GM21717 (cell line): Measurements from ENCODE around the gene TBKBP1.

ENCODE experiments used
- ATAC-seq: cut with Tn5 transposase; IDR thresholded peaks from one replicate; pipeline ENCODE4 v1.9.1; 2021; ENCODE audit warnings: mild to moderate bottlenecking, moderate library complexity; ENCODE audit not compliant: unreplicated experiment

Gene TBKBP1

DNA sequence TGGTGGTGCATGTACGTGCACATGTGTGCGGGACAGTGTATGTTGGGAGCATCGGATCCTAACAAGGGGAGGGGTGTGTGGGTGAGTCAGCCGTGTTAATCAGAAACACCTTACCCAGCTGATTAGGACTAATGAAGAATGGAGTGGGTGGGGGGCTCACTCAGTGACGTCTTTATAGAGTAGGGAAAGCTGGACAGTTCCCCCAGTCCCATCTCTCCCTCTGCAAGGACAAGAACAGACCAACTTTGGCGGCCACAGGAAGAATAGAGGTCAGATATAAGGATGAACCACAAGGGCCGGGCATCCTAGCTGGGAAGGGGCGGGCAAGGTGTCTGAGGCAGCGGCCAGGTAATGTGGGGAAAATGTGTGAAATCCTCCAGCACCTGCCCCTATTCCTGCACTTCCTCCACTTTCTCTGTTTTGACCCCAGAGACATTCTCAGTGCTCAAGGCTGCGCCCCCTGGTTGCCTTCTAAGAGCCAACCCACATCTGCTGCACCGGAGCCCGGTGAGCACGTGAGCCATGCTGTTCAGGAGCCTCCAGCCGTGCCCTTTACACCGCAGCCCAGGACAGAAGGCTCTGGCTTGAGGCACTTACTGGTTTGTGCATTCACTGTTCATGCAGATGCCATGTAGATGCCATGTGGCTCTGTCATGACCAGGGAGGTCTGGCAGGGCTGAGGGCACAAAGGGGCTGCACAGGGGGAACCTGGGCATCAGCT, 20.2 kb downstream of the TBKBP1 start:
- no peak for ATAC-seq

- ATAC-seq = no peak
Measured at GRCh38 chr17:47714773-47715396, 20.9 kb downstream of the TBKBP1 start.

- ATAC-seq = no peak
Measured at GRCh38 chr17:47715669-47716325, 21.8 kb downstream of the TBKBP1 start.

DNA sequence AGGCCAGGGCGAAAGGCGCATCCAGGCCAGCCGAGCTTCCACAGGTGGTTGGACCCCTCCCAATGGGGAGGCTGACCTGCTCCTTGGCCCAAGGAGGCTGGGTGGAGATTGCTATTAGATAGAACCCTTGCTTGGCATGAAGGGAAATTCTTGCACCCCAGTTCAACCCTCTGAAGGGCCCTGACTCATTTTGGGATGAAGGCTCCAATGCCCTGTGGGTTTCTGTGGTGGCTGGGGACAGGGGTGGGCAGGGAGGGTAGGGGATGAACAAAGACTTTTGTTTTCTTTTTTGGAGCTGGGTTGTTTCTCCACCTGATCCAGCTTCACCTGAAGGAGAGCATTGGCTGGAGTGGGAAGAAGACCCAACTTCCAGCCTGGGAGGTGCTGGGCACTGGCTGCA, 22.4 kb downstream of the TBKBP1 start:
- ATAC-seq = no peak

DNA sequence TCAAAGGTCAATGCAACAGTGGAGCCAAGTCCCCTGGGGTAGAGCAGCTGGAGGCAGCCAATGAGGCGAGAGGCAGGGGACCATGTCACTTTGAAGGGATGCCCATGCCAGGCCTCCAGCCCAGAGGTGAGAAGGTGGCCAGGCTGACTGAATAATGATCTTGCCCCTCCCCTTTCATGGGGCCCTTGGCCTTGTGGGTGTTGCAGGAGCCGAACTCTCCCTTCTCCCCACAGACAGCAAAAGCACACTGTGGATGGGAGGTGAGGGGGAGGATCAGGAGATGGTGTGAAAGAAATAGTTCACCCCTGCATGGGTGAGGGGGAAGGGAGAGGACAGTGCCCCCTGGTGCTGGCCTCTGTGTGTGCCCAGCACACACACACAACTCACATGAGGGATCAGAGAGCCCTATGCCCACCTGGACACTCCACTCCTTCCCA, 23.3 kb downstream of the TBKBP1 start:
- no peak for ATAC-seq

DNA sequence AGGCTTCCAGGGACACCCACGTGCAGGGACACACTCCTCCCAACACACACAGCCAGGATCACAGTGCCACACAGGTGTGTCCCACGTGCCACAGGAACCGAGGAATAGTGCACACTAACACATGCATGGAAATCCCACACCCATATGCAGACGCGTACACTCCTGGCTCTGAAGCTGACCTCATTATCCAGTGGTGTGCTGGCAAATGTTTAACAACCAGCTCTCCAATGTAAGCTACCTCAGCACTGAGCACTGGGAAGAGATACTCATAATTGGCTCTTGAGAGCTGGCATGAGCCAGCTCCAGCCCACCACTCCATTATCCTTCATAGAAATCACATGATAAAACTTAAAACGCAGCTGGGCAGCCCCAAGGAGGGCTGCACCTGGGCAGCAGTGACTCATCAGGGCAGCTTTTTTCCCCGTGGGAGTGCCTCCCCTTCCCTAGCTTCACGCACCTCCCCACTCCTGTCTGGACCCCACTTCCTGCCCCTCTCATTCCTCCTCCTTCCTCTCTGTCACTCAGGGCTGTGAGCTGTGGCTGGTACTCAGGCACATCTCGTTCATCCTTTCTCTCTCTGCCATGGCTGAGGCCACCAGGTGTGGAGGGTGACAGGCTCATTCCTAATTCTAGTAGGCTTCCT, 24.1 kb downstream of the TBKBP1 start:
- ATAC-seq = no peak

- no peak for ATAC-seq
Measured at GRCh38 chr17:47718634-47719405, 24.9 kb downstream of the TBKBP1 start.

GRCh38 chr17:47719411-47720152, 25.6 kb downstream of the TBKBP1 start:
- no peak for ATAC-seq

DNA sequence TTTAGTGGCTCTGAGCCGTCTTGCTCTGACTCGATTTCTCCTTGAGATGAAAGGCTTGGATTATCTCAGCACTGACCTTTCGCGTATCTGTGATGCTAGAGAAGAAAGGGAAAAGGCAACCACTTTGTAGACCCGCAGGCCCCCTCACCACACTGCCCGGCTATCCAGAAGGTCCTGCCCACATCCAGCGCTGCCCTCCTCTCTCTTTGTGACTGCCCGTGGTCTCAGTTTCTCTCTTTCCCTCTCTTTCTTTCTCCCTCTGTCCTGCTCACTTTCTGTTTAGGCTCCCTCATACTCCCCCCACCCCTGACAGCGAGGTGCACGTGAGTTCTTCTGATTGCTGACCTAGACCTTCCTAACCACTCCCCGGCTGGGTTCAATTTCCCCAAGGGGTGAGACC, 26.2 kb downstream of the TBKBP1 start:
- ATAC-seq = no peak

DNA sequence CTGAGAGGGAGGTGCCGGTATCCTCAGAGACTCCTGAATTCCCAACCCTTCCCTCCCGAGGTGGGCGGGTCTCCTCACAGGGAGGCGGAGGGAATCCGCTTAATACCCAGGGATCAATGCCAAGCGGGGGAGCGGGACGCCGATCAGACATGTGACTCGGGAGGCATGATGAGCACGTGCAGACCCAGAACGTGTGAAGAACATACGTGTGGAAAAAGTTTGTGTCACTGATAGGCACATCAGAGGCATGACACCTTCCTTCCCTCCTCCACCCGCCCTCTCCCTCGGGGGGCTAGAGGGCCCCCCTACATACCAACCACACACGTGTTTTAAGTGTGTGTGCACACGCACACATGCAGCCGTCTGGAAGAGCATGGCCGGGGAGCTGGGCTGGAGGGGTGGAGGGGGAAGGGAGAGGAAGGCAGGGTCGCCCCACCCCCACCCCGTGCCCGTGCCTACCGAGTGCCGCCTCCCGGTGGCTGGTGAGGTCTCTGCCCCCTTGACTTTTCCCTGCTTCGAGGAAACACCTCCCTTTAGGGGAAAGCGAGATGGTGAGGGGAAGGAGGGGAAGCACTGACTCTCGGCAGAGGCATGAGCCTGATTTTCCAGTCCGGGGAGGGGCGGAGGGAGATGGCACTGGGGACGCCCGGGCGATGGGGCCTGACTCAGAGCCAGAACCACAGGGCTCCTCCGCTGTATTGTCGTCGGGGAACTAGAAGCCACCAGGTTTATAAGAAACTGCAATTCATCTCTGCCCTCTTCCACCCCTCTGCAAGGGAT, 27.0 kb downstream of the TBKBP1 start:
- ATAC-seq = peak; percentile 37

DNA sequence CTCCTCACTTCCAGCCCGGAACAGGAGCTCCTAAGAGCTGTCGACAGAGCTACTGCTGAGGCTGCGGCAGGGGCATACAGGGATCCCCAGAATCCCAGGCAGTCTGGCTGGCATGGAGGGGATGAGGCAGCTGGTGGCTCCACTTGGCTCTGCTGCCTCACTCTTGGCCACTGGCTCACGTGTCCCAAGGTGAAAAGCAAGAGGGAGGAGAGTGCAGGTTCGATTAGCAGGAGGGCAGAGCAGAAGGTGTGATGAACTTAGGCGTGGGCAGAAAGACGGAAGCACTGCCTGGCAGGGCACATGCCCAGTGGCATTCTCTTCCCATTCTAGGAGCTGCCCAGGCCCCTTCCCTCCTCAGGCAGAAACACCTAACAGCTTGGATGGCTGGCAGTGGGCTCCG, 27.8 kb downstream of the TBKBP1 start:
- no peak for ATAC-seq

- no peak for ATAC-seq
Measured at GRCh38 chr17:47724705-47725104, 30.7 kb downstream of the TBKBP1 start.

DNA sequence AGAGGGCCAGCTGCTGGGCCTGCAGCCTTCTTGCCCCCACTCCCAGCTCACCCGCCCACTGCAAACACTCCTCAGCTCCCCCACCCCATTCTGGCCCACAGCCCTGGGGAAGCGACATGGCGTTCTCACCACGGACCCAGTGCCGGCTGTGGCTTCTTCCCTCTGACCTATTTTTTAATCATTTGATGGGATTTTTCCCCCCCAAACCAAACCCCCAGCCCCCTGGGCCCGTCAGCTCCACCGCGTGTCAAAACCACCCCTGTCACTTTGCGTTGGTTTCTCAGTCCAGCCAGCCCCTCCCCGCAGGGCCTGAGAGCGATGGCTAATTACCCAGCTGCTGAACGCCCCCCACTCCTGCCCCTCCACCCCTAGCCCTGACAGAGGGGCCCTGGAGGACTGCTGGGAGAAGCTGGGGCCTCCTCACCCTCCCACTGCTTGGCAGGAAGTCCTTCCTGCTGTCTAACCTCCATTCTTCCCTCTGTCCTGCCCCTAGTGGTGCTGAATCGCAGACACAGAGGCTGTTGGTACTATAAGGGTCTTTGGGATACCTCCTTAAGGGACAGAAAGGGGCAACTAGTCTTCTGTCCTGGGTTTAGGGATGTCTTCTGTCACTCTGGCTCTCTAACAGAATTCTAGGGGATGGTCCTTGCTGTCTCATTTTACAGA, 31.6 kb downstream of the TBKBP1 start:
- no peak for ATAC-seq

DNA sequence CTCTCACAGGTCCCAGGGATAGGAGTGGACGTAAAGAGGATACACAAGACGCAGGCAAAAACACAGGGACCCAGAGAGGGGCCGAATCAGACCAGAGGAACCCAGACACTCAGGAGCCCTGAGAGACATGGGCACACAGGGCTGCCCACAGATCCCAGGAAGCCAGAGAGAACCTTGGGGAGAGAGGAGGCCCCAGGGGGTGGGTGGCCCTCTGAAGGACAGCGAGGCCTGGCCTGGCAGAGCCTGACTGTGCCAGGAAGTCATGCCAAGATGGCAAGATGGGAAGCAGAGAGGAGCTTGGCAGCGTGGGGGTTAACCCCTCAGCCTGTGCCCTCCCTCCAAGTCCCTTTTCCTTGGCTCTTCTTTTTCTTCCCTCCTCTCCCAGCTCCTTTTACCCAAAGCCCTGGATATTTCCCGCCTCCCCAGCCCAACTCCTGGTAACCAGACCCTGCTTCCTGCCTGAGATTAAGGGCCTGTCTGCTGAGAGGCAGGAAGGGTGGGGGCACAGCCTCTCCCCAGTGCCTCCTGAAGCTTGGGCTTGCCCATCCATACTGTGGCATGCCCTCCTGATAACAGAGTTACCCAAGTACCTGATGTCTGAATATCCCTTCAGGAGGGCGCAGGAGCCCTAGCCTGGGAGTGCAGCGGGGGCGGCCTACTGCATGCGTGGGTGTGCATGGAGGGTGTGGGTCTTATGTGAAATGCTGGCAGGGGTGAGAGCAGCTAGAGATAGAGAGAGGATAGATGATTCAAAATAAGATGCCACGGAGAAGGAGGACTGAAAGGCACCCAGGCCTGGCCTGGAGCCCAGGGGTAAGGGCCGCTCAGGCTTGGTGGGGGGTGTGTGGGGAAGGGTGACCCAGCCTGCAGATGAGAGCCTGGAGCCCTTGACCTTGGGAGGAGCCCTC, 33.1 kb downstream of the TBKBP1 start:
- no peak for ATAC-seq

- ATAC-seq = no peak
Measured at GRCh38 chr17:47727704-47728036, 33.7 kb downstream of the TBKBP1 start.

GRCh38 chr17:47728214-47728877, 34.4 kb downstream of the TBKBP1 start:
- no peak for ATAC-seq

GRCh38 chr17:47729476-47729875, 35.5 kb downstream of the TBKBP1 start:
- ATAC-seq = no peak
